Stimulated activated CD4-positive, alpha-beta T cell treated with anti-CD3 and anti-CD28 coated beads, TNF-alpha, amount 100 ng/mL, for 24 hours (primary cell): ENCODE data around the gene TFR2.

Experiments used
- DNase-seq, 3 experiments: peaks; one replicate each; pipeline ENCODE4 v3.0.0-alpha.2; 2020; ENCODE audit warnings: low read depth in 3 of 3

The TFR2 gene

GRCh38 chr7:100585511-100586265 lies 55.7 kb downstream of the TFR2 start, which contains the start of gene LRCH4:
Gene LRCH4 (minus strand): TSS chr7:100586129. CDS start chr7:100586100, 29 bp downstream.
- DNase-seq: peak in 1 of 3 experiments; percentile 56

- no peak for DNase-seq
These were observed 56.5 kb downstream of the TFR2 start for GRCh38 chr7:100584683-100585510.

GRCh38 chr7:100584054-100584682 lies 57.2 kb downstream of the TFR2 start:
- no peak for DNase-seq

- peak in 1 of 3 experiments; percentile 78 for DNase-seq
These were observed 58.0 kb downstream of the TFR2 start for GRCh38 chr7:100583132-100584053.

- DNase-seq: no peak
These were observed 58.7 kb downstream of the TFR2 start for GRCh38 chr7:100582650-100583049.

GRCh38 chr7:100582041-100582579 lies 59.2 kb downstream of the TFR2 start:
- DNase-seq: no peak

- DNase-seq: no peak
These were observed 60.7 kb downstream of the TFR2 start for GRCh38 chr7:100580466-100581283.

GRCh38 chr7:100578246-100579183 lies 62.8 kb downstream of the TFR2 start:
- DNase-seq: no peak

GRCh38 chr7:100577507-100577906 lies 63.8 kb downstream of the TFR2 start:
- DNase-seq: no peak

GRCh38 chr7:100577103-100577502 lies 64.2 kb downstream of the TFR2 start:
- no peak for DNase-seq

GRCh38 chr7:100576384-100576993 lies 64.9 kb downstream of the TFR2 start:
- DNase-seq: no peak

- no peak for DNase-seq
These were observed 65.5 kb downstream of the TFR2 start for GRCh38 chr7:100575746-100576383.

GRCh38 chr7:100575206-100575631 lies 66.1 kb downstream of the TFR2 start:
- DNase-seq: no peak

GRCh38 chr7:100574362-100575205 lies 66.8 kb downstream of the TFR2 start:
- DNase-seq: no peak

- no peak for DNase-seq
These were observed 67.5 kb downstream of the TFR2 start, which contains the start of gene SAP25 for GRCh38 chr7:100573691-100574361. Gene SAP25 (minus strand): TSS chr7:100573900. CDS start chr7:100573742, 158 bp downstream.

GRCh38 chr7:100572949-100573675 lies 68.2 kb downstream of the TFR2 start:
- no peak for DNase-seq
